ENCODE measurements around the gene GCFC2.

The GCFC2 gene

DNA sequence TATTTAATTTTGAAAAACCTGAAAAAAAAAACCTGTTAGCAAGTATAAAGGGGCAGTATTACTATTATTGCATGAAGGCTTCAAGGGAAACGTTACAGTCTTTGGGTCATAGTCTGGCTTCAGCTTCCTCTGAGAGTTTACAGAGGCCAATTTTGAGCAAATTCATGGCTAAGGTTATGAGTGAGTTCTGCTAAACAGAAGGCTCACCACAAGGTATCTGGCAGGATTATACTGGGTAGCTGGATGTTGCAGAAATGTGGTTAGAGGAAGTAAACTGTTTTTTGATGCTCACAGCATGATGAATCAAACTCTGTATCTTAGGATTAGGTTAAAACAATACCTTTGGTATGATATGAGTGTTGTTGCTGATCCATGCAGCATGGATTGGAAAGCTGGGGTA lies 54.9 kb downstream of the GCFC2 start:
- peaks cover 99% of the 10 kb centered on the region for H3K36me3 Mint-ChIP-seq (ENCODE audit: low read depth)
- H3K27me3 Mint-ChIP-seq, result no peaks in the 10 kb centered on the region
- peaks cover 12% of the 10 kb centered on the region for H3K4me1 Mint-ChIP-seq (ENCODE audit: low read depth)
- H3K4me3 Mint-ChIP-seq, result no peak overlapping the region
- no peak overlapping the region for H3K27ac Mint-ChIP-seq
- H3K9me3 Mint-ChIP-seq, result peaks cover 18% of the 10 kb centered on the region

DNA sequence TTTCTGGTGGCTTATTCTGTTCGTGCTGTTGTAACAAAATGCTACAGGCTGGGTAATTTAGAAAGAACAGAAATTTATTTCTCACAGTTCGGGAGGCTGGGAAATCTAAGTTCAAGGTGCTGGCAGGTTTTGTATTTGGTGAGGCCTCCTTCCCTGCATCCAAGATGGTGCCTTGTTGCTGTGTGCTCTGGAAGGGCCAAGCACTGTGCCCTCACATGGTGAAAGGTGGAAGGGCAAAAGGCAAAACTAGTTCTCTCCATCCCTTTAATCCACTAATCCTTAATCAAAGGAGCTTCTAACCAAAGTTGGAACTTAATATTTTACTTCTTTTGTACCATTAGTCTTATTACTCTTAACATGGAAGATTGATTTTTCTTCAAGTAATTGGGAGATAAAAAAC lies 56.7 kb downstream of the GCFC2 start:
- Mint-ChIP-seq H3K9me3 (peaks cover 9% of the 10 kb centered on the region), H3K27me3 (no peaks in the 10 kb centered on the region), H3K36me3 (ENCODE audit: low read depth) (peaks cover 96% of the 10 kb centered on the region), H3K4me3 (no peak overlapping the region), H3K4me1 (ENCODE audit: low read depth) (peaks cover 18% of the 10 kb centered on the region), H3K27ac (no peak overlapping the region)

DNA sequence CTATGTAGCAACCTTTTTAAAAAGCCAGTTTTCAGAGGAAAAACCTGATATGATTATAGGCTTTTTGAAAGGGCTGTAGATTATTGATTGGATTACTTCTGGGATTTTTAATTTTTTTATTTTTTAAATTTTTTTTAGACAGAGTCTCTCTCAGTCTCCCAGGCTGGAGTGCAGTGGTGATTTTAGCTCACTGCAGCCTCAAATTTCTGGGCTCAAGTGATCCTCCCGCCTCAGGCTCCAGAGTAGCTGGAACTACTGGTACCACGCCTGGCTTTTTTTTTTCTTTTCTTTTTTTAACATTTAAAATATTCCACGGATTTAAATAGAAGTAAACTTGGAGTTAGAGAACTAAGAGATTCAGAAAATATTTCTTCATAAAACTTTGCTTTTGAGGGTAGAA lies 62.9 kb downstream of the GCFC2 start:
- H3K36me3 Mint-ChIP-seq (ENCODE audit: low read depth), result peaks cover 46% of the 10 kb centered on the region
- no peaks in the 10 kb centered on the region for H3K9me3 Mint-ChIP-seq
- peak overlapping the region; percentile 88 for H3K27ac Mint-ChIP-seq
- peak overlapping the region; percentile 93 for H3K4me3 Mint-ChIP-seq
- H3K27me3 Mint-ChIP-seq, result no peaks in the 10 kb centered on the region
- H3K4me1 Mint-ChIP-seq (ENCODE audit: low read depth), result peaks cover 39% of the 10 kb centered on the region

DNA sequence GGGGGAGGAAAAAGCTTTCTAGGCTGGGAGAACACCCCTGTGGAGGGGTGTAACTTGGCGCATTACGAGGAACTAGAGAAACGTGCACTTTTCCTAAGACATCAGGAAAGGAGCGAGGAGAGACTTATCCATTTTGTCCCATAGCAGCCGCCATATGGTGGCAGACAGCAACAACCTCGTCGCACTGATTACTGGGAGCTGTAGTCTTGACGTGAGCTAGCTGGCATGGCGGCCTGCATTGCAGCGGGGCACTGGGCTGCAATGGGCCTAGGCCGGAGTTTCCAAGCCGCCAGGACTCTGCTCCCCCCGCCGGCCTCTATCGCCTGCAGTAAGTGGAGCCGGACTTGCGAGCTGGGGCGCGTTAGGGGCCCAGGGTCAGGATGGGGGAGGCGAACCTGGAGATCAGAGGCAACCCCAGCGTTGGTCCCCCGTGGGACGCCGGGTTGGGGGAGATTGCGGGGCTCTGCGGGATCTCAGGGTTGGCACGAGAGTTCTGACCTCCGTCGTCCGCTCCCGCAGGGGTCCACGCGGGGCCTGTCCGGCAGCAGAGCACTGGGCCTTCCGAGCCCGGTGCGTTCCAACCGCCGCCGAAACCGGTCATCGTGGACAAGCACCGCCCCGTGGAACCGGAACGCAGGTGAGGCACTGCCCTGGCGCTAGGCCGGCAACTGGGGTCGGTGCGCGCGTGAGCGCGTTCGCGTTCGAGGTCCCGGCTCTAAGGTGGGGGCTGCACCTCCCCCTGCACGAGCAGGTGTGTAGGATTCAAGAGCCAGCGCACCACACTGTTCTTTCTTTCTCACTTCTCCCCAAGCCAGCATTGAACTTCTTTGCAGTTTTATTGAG lies 63.9 kb downstream of the GCFC2 start, which contains the start of gene MRPL19:
Gene MRPL19 (plus strand): TSS at position 201 of the 843 bp plus-strand sequence. CDS start 25 bp downstream, at position 226.
- Mint-ChIP-seq H3K27me3 (no peaks in the 10 kb centered on the region), H3K4me1 (ENCODE audit: low read depth) (peaks cover 39% of the 10 kb centered on the region), H3K27ac (peak within 1 kb of the TSS; percentile 88), H3K36me3 (ENCODE audit: low read depth) (peaks cover 37% of the 10 kb centered on the region), H3K9me3 (no peaks in the 10 kb centered on the region), H3K4me3 (peak within 1 kb of the TSS; percentile 93)

DNA sequence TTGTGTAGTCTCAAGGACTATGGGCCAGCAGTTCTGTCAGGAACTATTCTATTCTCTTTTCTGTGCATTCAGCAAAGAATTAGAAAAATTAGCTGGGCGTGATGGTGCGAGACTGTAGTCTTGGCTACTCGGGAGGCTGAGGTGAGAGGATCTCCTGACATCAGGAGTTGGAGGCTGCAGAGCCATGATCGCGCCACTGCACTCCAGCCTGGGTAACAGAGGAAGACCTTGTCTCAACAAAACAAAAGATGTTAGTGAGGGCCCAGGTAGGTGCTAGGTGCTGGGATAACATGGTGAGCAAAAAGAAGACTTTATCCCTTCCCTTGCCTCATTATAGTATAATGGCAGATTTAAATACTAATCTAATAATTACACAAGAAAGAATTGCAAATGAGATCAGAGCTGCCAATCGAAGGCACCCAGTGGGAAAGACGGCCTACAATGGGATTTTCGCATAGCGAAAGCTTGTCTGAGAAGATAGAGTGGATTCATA lies 64.6 kb downstream of the GCFC2 start:
- peak overlapping the region; percentile 93 for H3K4me3 Mint-ChIP-seq
- no peaks in the 10 kb centered on the region for H3K27me3 Mint-ChIP-seq
- peaks cover 36% of the 10 kb centered on the region for H3K4me1 Mint-ChIP-seq (ENCODE audit: low read depth)
- peak overlapping the region; percentile 88 for H3K27ac Mint-ChIP-seq
- peaks cover 30% of the 10 kb centered on the region for H3K36me3 Mint-ChIP-seq (ENCODE audit: low read depth)
- no peaks in the 10 kb centered on the region for H3K9me3 Mint-ChIP-seq

DNA sequence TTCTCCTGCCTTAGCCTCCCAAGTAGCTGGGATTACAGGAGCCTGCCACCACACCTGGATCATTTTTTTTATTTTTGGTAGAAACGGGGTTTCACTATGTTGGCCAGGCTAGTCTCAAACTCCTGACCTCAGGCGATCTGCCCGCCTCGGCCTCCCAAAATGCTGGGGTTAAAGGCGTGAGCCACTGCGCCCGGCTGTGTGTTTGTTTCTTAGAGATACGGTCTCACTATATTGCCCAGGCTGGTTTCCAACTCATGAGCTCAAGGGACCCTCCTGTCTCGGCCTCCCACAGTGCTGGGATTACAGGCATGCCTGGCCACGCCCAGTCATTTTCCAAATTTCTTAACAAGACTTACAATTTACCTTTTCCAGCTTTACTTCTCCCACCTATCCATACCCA lies 65.1 kb downstream of the GCFC2 start:
- Mint-ChIP-seq H3K27me3 (no peaks in the 10 kb centered on the region), H3K27ac (no peak overlapping the region), H3K4me1 (ENCODE audit: low read depth) (peaks cover 34% of the 10 kb centered on the region), H3K9me3 (no peaks in the 10 kb centered on the region), H3K36me3 (ENCODE audit: low read depth) (peaks cover 25% of the 10 kb centered on the region), H3K4me3 (no peak overlapping the region)

DNA sequence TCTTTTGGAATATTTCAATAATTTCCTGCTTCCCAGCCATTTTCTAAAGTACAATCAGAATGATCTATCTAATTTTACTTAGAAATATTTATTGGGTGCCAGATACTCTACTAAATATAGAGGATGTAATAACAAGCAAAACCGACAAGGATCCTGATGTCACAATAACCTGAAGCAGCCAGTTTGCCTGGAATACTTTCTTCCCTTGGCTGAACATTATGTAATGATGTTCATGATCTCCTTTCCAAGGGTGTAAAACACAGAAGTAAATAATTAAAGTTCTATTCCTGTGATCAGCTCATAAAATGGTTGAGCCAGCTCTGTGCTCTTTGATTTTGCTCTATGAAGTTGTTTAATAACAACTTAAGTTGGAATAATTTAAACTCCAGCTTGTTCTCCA lies 66.7 kb downstream of the GCFC2 start:
- H3K27me3 Mint-ChIP-seq, result peaks cover 6% of the 10 kb centered on the region
- H3K27ac Mint-ChIP-seq, result no peak overlapping the region
- H3K9me3 Mint-ChIP-seq, result no peaks in the 10 kb centered on the region
- H3K4me1 Mint-ChIP-seq (ENCODE audit: low read depth), result peaks cover 24% of the 10 kb centered on the region
- H3K4me3 Mint-ChIP-seq, result no peak overlapping the region
- H3K36me3 Mint-ChIP-seq (ENCODE audit: low read depth), result peaks cover 12% of the 10 kb centered on the region

DNA sequence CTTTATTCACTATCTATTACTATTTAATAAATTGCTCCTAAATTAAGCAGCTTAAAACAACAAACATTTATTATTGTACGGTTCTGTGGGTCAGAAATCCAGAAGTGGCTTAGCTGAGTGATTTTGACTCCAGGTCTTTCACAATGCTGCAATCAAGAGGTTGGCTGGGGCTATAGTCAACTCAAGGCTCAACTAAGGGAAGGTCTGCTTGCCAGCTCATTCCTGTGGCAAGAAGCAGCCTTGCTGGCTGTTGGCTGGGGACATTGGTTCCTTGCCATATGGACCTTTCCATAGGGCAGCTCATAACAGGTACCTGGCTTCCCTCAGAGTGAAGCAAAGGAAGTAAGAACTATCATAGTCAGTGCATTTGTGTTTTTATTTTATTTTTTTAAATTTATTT lies 69.1 kb downstream of the GCFC2 start:
- no peaks in the 10 kb centered on the region for H3K9me3 Mint-ChIP-seq
- no peak overlapping the region for H3K27ac Mint-ChIP-seq
- peaks cover 7% of the 10 kb centered on the region for H3K4me1 Mint-ChIP-seq (ENCODE audit: low read depth)
- no peaks in the 10 kb centered on the region for H3K36me3 Mint-ChIP-seq (ENCODE audit: low read depth)
- H3K4me3 Mint-ChIP-seq, result no peak overlapping the region
- H3K27me3 Mint-ChIP-seq, result peaks cover 19% of the 10 kb centered on the region

DNA sequence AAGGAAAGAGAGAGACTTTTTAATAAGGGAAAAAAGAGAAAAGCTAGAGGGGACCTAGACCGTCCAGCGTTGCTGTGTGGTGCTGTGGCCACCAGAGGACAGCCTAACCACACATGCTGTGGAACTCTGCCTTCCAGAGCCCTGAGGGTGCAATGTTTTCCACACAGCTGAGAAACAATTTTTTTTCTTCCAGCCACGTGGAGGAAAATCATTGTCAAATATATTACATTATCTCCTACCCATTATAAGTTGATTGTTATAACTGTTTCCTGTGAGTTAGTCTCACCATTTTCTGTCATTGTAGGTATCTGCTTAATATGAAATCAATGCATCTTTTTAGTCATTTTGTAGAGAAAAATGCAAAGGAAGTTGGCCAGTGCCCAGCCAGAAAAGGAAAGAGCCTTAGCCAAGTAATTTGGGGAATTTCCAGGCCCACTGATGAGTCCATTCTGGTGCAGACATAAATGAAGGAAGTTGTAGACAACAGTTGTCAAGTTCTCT lies 70.0 kb downstream of the GCFC2 start:
- H3K36me3 Mint-ChIP-seq (ENCODE audit: low read depth), result no peaks in the 10 kb centered on the region
- no peaks in the 10 kb centered on the region for H3K4me1 Mint-ChIP-seq (ENCODE audit: low read depth)
- H3K4me3 Mint-ChIP-seq, result no peak overlapping the region
- peaks cover 26% of the 10 kb centered on the region for H3K27me3 Mint-ChIP-seq
- no peak overlapping the region for H3K27ac Mint-ChIP-seq
- no peaks in the 10 kb centered on the region for H3K9me3 Mint-ChIP-seq

DNA sequence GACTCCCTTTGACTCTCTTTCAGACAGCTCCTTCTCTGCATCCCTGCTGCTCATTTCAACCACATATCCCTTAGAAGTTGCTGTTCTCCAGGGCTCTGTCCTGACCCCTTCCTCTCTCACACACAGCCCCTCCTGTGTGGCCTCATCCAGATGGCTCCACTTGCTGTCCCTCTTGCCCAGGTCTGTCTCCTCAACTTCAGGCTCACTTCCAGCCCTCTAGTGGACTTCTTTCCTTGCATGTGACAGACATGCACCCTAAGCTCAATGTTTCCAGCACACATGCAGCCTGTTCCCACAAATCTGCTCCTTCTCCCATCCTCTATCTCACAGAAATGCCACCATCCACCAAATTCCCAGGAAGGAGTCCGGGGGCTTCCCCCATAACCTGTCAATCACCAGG lies 73.1 kb downstream of the GCFC2 start:
- Mint-ChIP-seq H3K4me3 (no peak overlapping the region), H3K4me1 (ENCODE audit: low read depth) (no peaks in the 10 kb centered on the region), H3K36me3 (ENCODE audit: low read depth) (no peaks in the 10 kb centered on the region), H3K27ac (no peak overlapping the region), H3K27me3 (peaks cover 39% of the 10 kb centered on the region), H3K9me3 (no peaks in the 10 kb centered on the region)

DNA sequence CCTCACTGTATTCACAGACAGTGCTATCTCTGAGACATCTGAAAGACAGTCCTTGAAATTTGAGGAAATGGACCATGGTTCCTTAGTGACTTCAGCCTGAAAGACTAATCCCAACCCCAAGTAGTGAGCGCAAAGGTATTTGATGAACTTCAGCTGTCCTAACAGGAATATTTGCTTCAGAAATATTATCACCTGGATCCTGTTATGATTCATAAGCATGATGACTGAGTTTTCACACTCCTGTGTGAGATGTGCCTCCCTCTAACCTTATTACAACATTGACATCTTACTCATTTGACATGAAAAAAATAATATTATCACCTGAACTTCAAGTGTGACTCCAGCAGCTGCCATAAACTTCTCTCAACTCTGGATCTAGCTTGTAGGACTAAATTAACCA lies 75.8 kb downstream of the GCFC2 start:
- Mint-ChIP-seq H3K4me1 (ENCODE audit: low read depth) (no peaks in the 10 kb centered on the region), H3K27me3 (peaks cover 49% of the 10 kb centered on the region), H3K36me3 (ENCODE audit: low read depth) (no peaks in the 10 kb centered on the region), H3K27ac (no peak overlapping the region), H3K4me3 (no peak overlapping the region), H3K9me3 (no peaks in the 10 kb centered on the region)

DNA sequence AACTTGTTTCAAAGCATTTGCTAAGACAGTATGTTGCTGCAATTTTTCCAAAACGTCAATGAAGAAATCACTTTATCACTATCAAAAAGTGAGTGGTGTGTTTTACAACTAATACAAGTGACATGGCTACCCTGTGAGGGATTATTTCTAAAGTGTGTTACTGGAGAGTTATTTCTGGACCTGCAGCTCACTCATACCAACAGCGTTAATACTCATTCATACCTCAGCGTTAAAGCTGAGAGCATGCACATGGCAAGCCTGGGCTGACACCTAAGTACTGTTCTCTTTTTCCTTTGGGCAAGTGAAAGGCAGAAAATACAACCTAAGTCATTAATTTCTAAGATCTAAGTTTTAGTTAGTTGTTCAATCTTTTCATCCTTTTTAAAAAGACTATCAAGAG lies 77.1 kb downstream of the GCFC2 start:
- H3K4me1 Mint-ChIP-seq (ENCODE audit: low read depth), result no peaks in the 10 kb centered on the region
- H3K36me3 Mint-ChIP-seq (ENCODE audit: low read depth), result no peaks in the 10 kb centered on the region
- H3K4me3 Mint-ChIP-seq, result no peak overlapping the region
- H3K27me3 Mint-ChIP-seq, result peaks cover 43% of the 10 kb centered on the region
- H3K9me3 Mint-ChIP-seq, result no peaks in the 10 kb centered on the region
- no peak overlapping the region for H3K27ac Mint-ChIP-seq

DNA sequence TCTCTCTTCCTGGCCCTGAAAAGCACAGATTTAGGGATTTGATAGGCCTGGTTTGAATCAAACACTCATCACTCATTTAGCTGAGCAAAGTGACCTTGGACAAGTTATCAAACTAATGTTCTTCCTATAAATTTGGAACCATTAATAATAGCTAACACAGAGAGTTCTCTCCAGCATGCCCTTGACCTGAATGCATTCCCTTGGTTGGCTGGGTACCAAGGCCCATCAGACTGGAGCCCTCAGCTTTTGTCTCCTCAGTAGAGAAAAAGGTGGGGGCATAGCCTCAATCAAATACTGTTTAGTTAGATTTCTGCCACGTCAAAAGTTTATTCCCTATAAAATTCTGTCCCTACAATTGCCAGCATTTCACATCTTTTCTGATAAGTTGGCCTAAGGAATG lies 77.9 kb downstream of the GCFC2 start:
- Mint-ChIP-seq H3K4me1 (ENCODE audit: low read depth) (no peaks in the 10 kb centered on the region), H3K36me3 (ENCODE audit: low read depth) (no peaks in the 10 kb centered on the region), H3K27ac (no peak overlapping the region), H3K27me3 (peaks cover 42% of the 10 kb centered on the region), H3K9me3 (no peaks in the 10 kb centered on the region), H3K4me3 (no peak overlapping the region)

DNA sequence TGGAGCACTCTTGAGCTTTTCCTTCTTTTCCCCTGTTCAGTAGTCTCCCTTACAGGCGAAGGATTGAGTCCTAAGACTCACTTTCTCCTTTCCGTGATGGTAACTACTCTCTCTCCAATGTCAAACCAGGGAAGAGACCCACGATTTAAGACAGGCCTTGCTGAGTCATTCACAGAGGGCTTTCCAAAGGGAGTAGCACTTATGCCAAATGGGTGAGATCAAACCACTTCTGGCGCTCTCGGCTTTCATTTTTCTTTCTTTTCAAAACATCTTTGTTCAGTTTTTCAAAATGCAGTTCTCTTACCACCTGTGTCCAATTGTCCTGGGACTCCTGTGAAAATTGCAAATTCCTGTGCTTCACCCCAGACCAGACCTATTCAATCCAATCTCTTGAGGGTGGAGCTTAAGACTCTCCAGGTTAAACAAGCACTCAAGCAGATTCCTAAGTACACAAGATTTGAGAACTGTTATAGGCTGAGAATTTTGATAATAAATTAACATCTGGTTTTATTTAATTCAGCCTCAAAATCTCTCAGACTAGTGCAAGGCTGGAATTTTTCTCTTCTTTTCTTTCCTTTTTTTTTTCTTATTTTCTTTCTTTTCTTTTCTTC lies 78.5 kb downstream of the GCFC2 start:
- no peak overlapping the region for H3K4me3 Mint-ChIP-seq
- no peaks in the 10 kb centered on the region for H3K36me3 Mint-ChIP-seq (ENCODE audit: low read depth)
- no peaks in the 10 kb centered on the region for H3K4me1 Mint-ChIP-seq (ENCODE audit: low read depth)
- no peak overlapping the region for H3K27ac Mint-ChIP-seq
- H3K9me3 Mint-ChIP-seq, result no peaks in the 10 kb centered on the region
- peaks cover 36% of the 10 kb centered on the region for H3K27me3 Mint-ChIP-seq

DNA sequence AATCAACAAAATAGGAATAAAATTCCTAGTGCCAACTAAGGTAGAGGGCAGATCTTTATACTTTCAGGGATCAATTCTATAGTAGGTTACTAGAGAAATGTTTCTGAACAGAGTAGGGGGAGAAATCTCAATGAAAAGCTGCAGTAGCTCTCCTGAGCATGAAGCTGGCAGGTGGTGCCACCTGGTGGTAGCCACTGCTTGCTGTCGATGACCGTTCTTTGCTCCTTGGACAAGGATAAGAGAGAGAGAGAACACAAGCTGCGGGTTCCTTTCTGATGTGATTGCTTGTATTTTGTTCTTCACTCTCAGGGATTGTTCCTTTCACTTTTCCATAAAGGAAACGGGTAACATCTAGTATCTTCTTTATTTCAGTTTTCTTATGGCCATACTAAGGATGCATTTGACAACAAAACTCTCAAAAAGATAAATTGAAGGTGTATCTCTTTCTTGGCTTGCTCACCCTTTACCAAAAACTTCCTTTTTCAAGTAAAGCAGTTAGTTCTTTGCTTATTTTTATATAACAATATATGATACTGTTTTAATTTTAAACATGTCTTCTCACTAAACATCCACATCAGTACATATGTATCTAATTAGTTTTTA lies 82.7 kb downstream of the GCFC2 start:
- Mint-ChIP-seq H3K36me3 (ENCODE audit: low read depth) (no peaks in the 10 kb centered on the region), H3K27me3 (peaks cover 32% of the 10 kb centered on the region), H3K9me3 (no peaks in the 10 kb centered on the region), H3K4me3 (no peak overlapping the region), H3K27ac (no peak overlapping the region), H3K4me1 (ENCODE audit: low read depth) (no peaks in the 10 kb centered on the region)

Measured in stimulated activated naive CD8-positive, alpha-beta T cell treated with anti-CD3 and anti-CD28 coated beads, Interleukin-15, Interleukin-2, amounts not matched to agents 100 ng/mL and 50 ng/mL, for 24 hours (primary cell).